Activated B cell treated with CpG ODN at 0.5 μM for 24 hours (primary cell): Measurements from ENCODE around the gene KLF13. TPM values are rescaled to one million over a fixed set of nuclear protein-coding genes. Genes with fewer than 3 reads are reported as not detected.
A peak's percentile ranks its signal among the peaks of the same experiment; 100 is the strongest.

ENCODE experiments used
- ATAC-seq: fragments of 200-7000 bp; cut with Tn5 transposase; one replicate; pipeline ENCODE4 v1.10.0; 2021; ENCODE audit warnings: low read depth, mild to moderate bottlenecking, moderate library complexity
- CTCF ChIA-PET: fragments of 350-600 bp; sonication (Branson Sonifier 250); formaldehyde crosslinking; loops from one replicate; lab custom pipeline; 2021; ENCODE audit warnings: antibody characterized with exemption; lab: Charles Lee
- POLR2A ChIA-PET: fragments of 350-600 bp; sonication (Branson Sonifier 250); formaldehyde crosslinking; loops from one replicate; lab custom pipeline; 2021; ENCODE audit warnings: antibody characterized with exemption; lab: Charles Lee
- DNase-seq: peaks from one replicate; pipeline ENCODE4 v3.0.0; 2022
- H3K27ac Mint-ChIP-seq: one replicate; pipeline ENCODE4 v1.8.0; 2020; ENCODE audit warnings: mixed read lengths
- H3K27me3 Mint-ChIP-seq: one replicate; pipeline ENCODE4 v1.8.0; 2021; ENCODE audit warnings: mixed read lengths
- H3K36me3 Mint-ChIP-seq: one replicate; pipeline ENCODE4 v1.8.0; 2021; ENCODE audit warnings: low read depth, mixed read lengths
- H3K4me1 Mint-ChIP-seq: one replicate; pipeline ENCODE4 v1.8.0; 2021; ENCODE audit warnings: mixed read lengths
- H3K4me3 Mint-ChIP-seq: one replicate; pipeline ENCODE4 v1.8.0; 2020; ENCODE audit warnings: mild to moderate bottlenecking, mixed read lengths
- H3K9me3 Mint-ChIP-seq: one replicate; pipeline ENCODE4 v1.8.0; 2020; ENCODE audit warnings: mixed read lengths
- CTCF ChIP-seq: fragments of 200-600 bp; IDR thresholded peaks from one replicate; pipeline ENCODE4 v1.8.0; 2022; ENCODE audit warnings: antibody characterized with exemption, mild to moderate bottlenecking
- intact Hi-C: fragments of 100-400 bp; cut with micrococcal nuclease; formaldehyde crosslinking; loops from one replicate; pipeline ENCODE4 v1.15.1; 2024
- total RNA-seq: library from RNA; stranded (reverse); gene quantifications from 2 replicates; pipeline ENCODE4 v1.2.3, GENCODE V29; 2022

KLF13 gene
- total RNA-seq, 1 donor from 2014 or later = 178 TPM

GRCh38 chr15:31372635-31373091 lies 46.0 kb downstream of the KLF13 start:
- CTCF ChIA-PET = no interaction called here
- peaks cover 67% of the 10 kb centered on the region for H3K36me3 Mint-ChIP-seq
- intact Hi-C loops = no loop called here
- H3K4me1 Mint-ChIP-seq = peaks cover 68% of the 10 kb centered on the region
- peak overlapping the region; percentile 6 for H3K27ac Mint-ChIP-seq
- no peaks in the 10 kb centered on the region for H3K27me3 Mint-ChIP-seq
- no peak for TF ChIP-seq CTCF
- H3K4me3 Mint-ChIP-seq = no peak overlapping the region
- DNase-seq (no peak), ATAC-seq (no peak)
- no peaks in the 10 kb centered on the region for H3K9me3 Mint-ChIP-seq
- POLR2A ChIA-PET = no interaction called here

DNA sequence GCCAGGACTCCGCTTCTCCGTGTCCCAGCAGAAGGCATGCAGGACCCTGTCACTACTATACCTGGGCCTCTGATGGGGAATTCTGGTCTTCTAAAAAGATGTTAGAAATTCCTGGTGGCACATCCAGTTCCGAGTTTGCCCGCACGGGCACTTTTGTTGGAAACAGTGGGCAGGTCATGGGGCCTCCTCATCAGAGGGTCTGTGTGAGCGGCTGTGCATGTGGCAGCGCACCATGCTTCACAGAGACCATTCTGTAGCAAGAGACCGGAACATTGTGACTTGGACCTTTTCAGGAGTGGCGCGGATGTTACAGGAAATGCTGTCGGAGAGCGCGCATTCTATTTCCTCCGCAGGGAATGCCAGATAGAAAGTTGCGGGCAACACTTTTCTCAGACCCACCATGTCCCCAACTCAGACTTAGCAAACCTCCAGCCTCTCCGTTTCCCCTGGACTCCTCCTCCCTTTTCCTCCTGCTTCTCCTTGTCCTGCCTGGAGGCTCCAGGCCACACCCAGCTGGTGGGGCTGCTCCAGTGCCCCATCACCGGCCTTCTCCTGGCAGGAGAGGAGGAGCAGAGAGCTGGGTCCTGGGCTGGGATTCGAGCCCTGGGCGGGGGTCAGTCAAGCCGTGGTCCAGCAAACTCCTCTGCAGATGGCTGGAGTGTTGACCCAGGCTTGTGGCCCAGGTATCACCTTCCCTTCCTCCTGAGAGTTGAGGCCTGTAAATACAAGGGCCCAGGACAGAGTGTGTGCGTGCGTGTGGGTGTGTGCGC lies 46.6 kb downstream of the KLF13 start:
- TF ChIP-seq CTCF = no peak
- H3K27ac Mint-ChIP-seq = no peak overlapping the region
- H3K4me1 Mint-ChIP-seq = peaks cover 65% of the 10 kb centered on the region
- no peaks in the 10 kb centered on the region for H3K9me3 Mint-ChIP-seq
- peaks cover 73% of the 10 kb centered on the region for H3K36me3 Mint-ChIP-seq
- intact Hi-C loops = no loop called here
- ATAC-seq (no peak), DNase-seq (no peak)
- H3K4me3 Mint-ChIP-seq = no peak overlapping the region
- H3K27me3 Mint-ChIP-seq = no peaks in the 10 kb centered on the region
- ChIA-PET CTCF (no interaction called here), POLR2A (no interaction called here)

- DNase-seq (no peak), ATAC-seq (no peak)
- CTCF ChIA-PET = interaction anchor here (0.6 kb wide), 1 partner anchor 11 kb away, joined by 3 read pairs; no protein-coding TSS in a partner anchor
- intact Hi-C loops = no loop called here
- no peak for TF ChIP-seq CTCF
- no peaks in the 10 kb centered on the region for H3K27me3 Mint-ChIP-seq
- no peak overlapping the region for H3K27ac Mint-ChIP-seq
- peaks cover 67% of the 10 kb centered on the region for H3K4me1 Mint-ChIP-seq
- no peaks in the 10 kb centered on the region for H3K9me3 Mint-ChIP-seq
- POLR2A ChIA-PET = no interaction called here
- no peak overlapping the region for H3K4me3 Mint-ChIP-seq
- H3K36me3 Mint-ChIP-seq = peaks cover 76% of the 10 kb centered on the region
These were observed 47.3 kb downstream of the KLF13 start for GRCh38 chr15:31373970-31374369.

GRCh38 chr15:31374489-31374888 lies 47.9 kb downstream of the KLF13 start:
- no peak overlapping the region for H3K4me3 Mint-ChIP-seq
- no peak for ATAC-seq
- POLR2A ChIA-PET = interaction anchor here (0.7 kb wide), 1 partner anchor 247 kb away, joined by 3 read pairs; no protein-coding TSS in a partner anchor

More at GRCh38 chr15:31374489-31374888, 47.9 kb downstream of the KLF13 start:
- Mint-ChIP-seq H3K9me3 (no peaks in the 10 kb centered on the region), H3K36me3 (peaks cover 76% of the 10 kb centered on the region), H3K4me1 (peaks cover 65% of the 10 kb centered on the region), H3K27me3 (no peaks in the 10 kb centered on the region), H3K27ac (no peak overlapping the region)
- CTCF ChIA-PET = interaction anchor here (0.6 kb wide), 1 partner anchor 11 kb away, joined by 3 read pairs; no protein-coding TSS in a partner anchor
- DNase-seq = no peak
- TF ChIP-seq CTCF = no peak
- intact Hi-C loops = no loop called here
